LNCAP (cell line): ENCODE measurements around the gene PLCG2.

Experiments used
- CTCF ChIP-seq: fragments of 450-650 bp; IDR thresholded peaks from 2 replicates; pipeline ENCODE4 v1.5.1; 2017; ENCODE audit warnings: mild to moderate bottlenecking

The PLCG2 gene

GRCh38 chr16:81815429-81815766 lies 36.3 kb downstream of the PLCG2 start:
- TF ChIP-seq CTCF: no peak

- no peak for TF ChIP-seq CTCF
Measured at GRCh38 chr16:81816351-81816750, 37.3 kb downstream of the PLCG2 start.

GRCh38 chr16:81816793-81817210 lies 37.7 kb downstream of the PLCG2 start:
- TF ChIP-seq CTCF: no peak

GRCh38 chr16:81817296-81817695 lies 38.2 kb downstream of the PLCG2 start:
- TF ChIP-seq CTCF: no peak

- no peak for TF ChIP-seq CTCF
Measured at GRCh38 chr16:81817789-81818567, 38.9 kb downstream of the PLCG2 start.

- no peak for TF ChIP-seq CTCF
Measured at GRCh38 chr16:81818568-81818896, 39.4 kb downstream of the PLCG2 start.

- TF ChIP-seq CTCF: no peak
Measured at GRCh38 chr16:81818905-81819304, 39.8 kb downstream of the PLCG2 start.
